HTERT RPE-1 (cell line): ENCODE measurements around the gene CRAT.

Source experiments
- in situ Hi-C: fragments of 300-500 bp; cut with MboI; formaldehyde crosslinking; loops from 4 replicates; pipeline ENCODE4 v1.14.3; 2020; ENCODE audit warnings: low sequenced_read_pairs

Gene CRAT

DNA sequence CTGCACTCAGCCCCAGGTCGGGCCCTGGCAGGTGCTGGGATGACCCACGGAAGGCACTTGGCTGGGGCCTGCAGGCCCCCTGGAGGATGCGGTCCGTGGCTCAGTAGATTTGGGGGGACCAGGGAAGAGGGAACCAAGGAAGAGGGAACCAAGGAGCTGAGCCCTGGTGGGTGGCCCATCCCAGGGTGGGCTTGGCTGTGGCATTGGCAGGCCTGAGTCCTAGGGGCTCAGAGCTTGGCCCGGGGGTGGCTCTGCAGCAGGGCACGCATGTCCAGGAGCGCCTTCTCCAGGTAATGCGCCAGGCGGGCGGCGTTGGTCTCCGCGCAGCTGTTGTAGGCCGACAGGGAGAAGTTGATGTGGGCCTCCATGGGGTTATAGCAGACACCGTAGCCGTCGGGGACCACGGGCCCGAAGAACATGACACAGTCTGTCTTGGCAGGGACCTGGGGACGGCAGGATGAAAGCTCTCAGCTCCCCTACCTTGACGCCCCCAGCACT, 15.4 kb downstream of the CRAT start:
- in situ Hi-C loops: no loop called here

DNA sequence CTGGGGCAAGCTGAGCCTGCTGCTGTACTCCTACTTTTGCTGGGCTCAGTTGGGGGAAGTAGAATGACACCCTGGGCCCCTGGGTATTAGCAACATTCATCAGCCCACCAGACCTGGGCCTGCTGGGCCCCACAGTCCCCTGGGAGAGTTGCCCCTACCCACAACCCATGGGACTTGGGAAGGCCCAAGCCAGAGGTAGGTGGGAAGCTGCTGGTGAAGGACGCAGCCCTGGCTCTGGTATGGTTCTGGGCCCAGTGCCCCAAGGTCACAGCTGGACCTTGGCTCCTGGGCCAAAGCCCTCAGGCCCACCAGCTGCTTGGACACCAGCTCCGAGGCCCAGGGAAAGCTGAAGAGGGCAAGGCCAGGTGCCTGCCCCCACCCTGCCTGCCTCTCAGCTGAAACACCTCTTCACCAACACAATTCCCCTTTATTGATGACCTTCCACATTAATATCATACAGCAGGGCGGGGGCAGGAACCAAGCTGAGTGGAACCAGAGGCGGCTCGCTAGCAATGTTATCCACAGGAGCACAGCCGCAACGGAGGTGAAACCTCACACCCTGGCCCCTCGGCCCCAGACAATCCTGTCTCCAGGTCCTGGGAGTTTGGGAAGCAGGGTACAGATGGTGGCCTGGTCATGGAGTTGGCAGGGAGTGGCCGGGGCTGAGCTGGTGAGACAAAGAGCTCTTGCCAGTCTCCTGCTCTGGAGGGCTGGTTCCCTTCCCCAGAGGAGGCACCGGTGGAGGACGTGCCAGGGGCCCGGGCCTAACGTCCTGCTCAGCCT, 16.0 kb downstream of the CRAT start:
- in situ Hi-C loops: no loop called here

DNA sequence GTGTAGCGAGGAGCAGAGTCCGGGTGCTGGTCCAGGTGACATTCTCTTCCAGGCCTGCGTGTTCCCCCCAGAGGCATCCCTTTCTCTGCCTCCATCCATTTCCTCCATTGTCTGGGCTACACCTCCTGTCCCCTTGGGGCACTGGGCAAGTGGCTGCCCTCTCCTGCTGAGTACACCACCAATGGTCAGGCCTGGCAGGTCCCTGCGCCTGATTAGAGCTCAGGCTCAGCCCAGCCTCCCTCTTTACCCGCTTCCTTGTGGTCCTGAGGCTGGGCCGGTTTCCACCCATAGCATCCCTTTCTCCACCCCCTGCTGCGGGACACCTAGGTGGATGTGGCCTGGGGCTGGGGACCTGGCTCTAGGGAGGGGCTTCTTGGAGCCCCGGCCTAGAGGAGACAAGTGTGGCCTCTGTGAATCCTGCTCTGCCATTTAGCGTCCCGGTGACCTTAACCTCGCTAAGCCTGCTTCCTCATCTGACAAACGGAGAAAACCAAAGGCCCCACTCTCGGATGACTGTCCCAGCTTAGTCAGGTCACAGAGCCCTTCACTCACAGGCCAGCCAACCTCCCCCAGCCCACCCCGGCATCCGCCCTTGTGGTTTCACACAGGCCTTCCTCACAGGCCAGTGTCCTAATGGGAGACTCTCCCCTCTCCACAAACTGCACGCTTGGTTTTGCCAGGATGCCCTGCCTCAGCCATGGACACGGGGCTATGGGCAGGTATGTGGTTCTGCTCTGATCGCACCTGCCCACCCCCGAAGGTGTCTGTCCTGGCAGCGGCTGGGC, 16.8 kb downstream of the CRAT start:
- in situ Hi-C loops: no loop called here

DNA sequence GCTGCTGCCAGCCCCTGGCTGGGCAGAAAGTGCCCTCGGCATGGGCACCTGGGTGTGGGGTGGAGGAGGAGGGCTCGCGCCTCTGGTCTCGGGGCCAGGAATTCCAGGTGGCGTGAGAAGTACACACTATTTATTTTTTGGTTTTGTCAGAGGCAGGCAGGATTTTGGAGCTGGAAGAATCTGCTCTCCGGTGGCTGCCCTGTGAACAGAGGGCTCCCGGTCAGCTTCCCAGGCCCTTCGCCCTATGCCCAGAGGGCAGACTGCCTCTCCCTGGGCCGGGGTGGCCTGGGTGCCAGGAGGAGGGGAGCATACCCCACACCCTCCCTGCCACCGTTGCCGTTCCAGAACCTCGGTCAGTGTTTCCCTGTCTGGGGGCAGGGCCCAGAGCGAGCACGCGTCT, 21.3 kb downstream of the CRAT start:
- in situ Hi-C loops: no loop called here

DNA sequence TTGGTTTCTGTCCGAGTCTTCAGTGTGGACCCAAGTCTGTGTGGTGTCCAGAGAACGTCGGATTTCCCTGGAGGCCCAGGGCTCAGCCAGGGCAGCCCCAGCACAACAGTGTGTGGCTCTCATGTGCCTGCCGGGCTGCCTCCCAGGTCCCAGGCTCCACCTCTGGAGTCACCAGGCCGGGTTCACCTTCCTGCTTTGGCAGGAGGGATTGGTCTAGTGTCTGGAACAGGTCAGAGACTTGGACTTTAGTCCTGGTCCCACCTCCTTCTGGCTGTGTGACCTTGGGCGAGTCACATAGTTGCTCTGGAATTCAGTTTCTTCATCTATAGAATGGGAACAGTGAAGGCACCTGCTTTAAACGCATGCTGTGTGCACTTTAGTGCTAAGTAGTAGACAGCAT, 26.5 kb downstream of the CRAT start:
- in situ Hi-C loops: no loop called here

DNA sequence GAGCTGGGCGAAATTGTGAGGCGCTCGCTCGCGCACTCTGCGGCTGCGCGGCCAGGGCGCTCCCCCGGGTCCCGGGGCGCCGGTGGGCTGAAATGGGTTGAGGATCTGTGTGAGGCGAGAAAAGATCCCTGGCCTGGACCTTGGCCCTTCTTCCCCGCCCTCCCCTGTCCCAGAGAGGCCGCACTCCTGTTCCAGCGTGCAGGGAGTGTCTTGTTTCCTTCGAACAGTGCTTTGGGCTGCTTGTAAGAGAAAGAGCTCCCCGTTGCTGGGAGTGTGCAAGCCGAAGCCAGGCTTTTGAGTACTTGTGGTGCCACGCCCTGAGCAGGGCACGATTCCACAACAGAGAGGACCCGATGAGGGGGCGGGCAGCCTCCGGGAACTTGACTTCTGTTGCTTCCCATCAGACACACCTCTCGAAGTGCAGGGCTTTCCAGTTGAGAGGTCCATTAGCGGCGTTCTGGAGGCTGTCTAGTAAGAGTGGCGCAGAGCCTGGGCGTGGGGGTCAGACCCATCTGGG, 29.1 kb downstream of the CRAT start:
- in situ Hi-C loops: no loop called here

DNA sequence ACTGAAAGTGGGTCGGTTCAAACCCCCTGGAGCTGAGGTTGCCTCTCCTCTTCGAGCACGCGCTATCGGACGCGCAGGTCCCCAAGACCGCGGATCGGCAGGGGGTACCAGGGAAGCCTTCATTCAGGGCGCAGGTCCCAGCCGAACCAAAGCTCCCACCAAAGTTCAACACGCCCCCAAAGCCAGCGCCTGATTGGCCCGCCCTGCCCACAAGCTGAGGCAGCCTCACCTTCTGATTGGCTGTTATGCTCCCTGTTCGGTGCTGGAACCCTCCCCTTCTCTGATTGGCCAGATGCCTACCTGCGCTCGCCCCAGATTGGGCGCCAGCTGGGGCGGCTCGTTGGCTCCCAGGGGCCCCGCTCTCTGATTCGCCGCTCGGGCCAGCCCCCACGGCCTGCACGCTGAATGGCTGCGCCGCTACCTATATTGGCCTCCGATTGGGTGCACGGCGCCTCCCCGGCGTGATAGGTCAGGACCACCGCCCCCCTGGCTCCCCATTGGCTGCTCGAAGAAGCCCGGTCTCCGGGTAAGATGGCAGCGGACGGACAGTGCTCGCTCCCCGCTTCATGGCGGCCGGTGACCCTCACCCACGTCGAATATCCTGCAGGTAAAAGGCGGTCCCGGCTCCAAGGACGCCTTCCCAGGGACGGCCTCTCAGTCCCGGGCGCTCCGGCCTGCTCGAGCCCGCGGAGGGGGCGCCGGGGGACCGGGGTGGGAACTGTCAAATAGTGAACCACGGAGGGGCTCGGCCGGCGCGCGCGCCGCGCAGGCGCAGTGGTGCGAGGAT, 29.8 kb downstream of the CRAT start, which contains the start of gene DOLPP1:
Gene DOLPP1 (plus strand): TSS at position 511 of the 787 bp plus-strand sequence. CDS start 21 bp downstream, at position 532.
- in situ Hi-C loops: no loop called here

DNA sequence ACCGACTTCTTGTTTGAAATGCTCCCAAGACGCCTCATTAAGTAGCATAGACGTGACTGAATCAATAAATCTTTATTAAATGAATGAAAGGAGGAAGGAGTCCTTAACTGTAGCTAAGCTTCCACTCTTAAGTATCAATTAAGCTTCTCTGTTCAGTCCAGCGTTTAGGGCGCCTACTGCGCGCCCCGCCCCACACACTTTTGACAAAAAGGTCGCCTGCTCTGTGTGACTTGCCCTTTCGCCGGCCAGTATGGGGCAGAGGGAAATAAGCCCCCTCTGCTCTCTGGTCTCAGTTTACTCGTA, 30.3 kb downstream of the CRAT start:
- in situ Hi-C loops: no loop called here

DNA sequence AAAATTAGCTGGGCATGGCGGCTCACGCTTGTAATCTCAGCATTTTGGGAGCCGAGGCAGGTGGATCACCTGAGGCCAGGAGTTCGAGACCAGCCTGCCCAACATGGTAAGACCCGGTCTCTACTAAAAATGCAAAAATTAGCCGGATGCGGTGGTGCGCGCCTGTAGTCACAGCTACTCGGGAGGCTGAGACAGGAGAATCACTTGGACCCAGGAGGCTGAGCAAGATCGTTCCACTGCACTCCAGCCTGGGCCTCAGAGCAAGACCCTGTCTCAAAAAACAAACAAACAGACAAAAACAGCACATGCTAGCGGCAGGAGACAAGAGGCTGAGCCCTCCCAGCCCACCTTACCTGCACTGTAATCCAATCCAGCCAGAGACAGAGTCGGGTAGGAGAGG, 30.8 kb downstream of the CRAT start:
- in situ Hi-C loops: no loop called here

DNA sequence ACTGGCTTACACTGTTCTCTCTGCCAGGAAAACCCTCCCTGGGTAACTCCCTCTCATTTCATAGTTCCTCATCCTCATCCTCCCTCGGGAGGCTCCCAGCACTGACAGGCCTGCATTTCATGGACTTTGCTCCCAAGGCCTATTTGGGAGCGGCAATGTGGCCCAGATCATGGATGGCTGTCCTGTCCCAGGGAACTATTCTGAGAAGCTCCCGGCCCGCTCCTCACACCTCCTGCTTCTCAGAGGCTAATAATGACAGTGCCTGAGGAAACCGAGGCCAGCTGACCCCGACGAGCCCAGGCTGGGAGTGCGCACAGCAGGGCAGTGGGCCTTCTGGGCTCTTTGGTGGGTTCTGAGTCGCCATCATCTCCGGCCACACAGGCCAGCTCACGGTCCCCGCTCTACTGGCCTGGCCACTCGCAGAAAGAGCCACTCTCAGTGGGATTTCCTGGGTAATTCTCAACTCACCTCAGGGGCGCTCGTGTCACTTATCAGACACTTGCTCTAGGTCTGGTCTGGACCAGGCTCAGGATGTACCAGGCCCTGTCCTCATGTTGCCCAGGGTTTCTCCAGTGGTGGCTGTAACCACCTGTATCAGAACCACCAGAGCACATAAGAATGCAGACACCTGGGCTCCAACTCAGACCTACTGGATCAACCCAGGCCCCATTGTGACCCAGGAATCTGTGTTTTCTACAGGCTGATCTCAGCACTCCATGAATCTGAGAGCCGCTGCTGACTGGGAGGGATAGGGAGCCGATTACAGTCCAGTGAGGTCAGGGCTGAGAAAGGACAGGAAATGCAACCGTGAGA, 31.7 kb downstream of the CRAT start:
- in situ Hi-C loops: no loop called here

DNA sequence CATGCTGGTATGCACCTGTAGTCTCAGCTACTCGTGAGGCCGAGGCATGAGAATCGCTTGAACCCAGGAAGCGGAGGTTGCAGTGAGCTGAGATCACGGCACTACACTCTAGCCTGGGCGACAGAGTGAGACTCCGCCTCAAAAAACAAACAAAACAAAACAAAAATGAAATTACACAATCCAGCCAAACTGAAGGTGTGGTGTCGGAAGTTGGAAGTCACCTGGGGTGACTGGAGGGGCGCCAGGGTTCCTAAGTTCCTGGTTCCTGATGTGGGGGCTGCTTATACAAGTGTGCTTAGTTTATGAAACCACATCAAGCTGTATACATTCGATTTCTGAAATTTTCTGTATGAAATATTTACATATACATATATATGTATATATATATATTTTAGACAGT, 33.4 kb downstream of the CRAT start:
- in situ Hi-C loops: no loop called here

DNA sequence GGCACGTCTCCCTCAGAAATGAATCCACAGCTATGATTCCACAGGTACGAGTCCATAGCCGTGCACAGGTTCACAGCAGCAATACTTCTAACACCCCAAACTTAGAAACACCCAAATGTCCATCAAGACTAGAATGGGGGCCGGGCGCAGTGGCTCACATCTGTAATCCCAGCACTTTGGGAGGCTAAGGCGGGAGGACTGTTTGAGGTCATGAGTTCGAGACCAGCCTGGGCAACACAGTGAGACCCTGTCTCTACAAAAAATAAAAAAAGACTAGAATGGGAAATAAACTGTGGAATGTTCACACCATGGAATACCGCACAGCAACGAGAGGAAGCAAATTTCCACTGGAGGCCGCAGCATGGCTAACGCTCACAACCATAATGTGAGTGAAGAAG, 34.0 kb downstream of the CRAT start:
- in situ Hi-C loops: no loop called here

DNA sequence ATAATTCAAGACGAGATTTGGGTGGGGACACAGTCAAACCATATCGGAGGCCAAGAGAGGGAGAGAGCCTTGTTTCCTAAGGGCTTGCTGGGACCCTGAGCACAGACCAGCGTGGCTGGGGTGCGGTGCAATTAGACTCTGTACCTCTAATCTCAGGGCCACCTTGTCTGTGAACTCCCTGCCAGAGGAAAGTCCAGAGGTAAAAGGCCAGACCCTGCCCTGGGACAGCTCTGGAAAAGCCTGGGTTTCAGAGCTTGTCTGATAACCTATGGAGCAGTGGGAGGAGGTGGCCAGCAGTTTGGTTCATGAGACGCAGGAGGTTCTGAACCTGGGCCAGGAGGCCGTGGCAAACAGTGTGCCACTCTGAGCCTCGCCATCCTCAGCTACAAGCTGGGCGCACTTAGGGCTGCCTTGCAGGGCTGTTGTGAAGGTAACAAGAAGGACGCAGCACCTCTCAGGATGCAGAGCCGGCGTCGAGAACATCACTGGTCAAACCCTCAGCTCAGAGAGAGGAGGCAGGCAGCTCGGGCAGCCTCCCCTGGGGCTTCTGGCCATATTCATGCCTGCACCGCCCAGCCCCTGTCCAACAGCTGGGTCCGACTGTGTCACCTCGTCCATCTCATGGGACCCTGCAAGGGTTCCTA, 34.5 kb downstream of the CRAT start:
- in situ Hi-C loops: no loop called here

DNA sequence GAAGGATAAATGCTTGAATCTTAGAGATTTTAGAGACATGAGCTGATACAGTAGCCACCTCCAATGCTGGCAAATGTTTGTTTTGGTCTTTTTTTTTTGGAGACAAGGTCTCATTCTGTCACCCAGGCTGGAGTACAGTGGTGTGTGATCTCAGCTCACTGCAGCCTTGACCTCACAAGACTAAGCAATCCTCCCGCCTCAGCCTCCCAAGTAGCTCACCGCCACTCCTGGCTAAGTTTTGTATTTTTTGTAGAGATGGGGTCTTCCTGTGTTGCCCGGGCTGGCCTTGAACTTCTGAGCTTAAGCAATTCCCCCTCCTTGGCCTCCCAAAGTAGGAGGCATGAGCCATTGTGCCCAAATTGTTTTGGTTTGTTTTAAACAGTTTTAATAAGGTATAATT, 36.5 kb downstream of the CRAT start:
- in situ Hi-C loops: no loop called here

DNA sequence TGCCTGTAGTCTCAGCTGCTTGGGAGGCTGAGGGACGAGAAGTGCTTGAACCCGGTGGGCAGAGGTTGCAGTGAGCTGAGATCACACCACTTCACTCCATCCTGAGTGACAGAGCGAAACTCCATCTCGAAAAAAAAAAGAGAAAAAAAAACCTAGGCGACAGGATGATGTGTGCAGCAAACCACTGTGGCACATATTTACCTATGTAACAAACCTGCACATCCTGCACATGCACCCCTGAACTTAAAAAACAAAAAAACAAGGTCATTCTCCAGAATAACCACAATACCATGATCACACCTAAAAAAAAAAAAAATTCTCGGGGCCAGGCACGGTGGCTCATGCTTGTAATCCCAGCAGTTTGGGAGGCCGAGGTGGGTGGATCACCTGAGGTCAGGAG, 37.2 kb downstream of the CRAT start:
- in situ Hi-C loops: no loop called here

DNA sequence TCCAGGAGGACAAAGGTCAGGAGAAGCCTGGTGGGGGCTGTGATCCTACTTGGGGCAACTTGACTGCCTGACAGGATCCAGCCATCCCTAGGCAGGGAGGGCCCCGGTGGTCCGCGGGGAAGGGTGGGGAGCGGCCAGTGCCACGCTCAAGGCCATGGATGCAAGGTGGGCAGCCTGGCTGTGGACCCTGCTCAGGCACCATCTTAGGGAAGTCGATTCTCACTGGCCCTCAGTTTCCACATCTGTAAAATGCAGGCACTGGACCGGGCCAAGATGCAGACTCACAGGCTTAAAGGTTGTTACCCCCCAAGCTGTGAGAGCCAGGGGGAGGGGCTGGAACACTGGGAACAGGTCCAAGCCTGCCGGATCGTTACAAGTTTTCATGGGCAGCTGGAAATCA, 38.4 kb downstream of the CRAT start:
- in situ Hi-C loops: no loop called here

DNA sequence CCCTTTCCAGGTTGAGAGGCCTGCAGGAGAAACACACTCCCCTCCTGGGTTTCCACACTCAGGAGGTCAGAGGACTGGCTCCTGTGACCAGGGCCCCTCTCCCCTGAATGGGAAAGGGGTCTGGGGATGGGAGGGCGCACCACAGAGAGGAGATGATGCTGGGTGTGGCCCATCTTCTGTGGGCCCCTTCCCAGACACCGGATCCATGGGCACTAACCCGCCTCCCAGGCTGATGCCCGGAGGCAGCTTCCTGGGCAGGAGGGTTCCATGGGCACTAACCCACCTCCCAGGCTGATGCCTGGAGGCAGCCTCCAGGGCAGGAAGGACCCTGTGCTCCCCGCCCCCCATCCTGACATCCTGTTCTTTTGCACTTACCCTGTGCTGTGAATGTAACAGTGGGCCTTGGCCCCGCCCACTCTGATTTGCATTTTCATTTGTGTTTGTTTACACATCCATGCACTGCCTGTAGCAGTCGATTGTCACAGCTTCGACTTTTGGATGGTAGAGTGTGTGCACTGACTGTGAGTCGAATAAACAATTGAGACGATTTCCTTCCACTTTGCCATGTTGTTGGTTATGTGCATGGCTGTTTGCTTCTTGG, 39.0 kb downstream of the CRAT start:
- in situ Hi-C loops: no loop called here

DNA sequence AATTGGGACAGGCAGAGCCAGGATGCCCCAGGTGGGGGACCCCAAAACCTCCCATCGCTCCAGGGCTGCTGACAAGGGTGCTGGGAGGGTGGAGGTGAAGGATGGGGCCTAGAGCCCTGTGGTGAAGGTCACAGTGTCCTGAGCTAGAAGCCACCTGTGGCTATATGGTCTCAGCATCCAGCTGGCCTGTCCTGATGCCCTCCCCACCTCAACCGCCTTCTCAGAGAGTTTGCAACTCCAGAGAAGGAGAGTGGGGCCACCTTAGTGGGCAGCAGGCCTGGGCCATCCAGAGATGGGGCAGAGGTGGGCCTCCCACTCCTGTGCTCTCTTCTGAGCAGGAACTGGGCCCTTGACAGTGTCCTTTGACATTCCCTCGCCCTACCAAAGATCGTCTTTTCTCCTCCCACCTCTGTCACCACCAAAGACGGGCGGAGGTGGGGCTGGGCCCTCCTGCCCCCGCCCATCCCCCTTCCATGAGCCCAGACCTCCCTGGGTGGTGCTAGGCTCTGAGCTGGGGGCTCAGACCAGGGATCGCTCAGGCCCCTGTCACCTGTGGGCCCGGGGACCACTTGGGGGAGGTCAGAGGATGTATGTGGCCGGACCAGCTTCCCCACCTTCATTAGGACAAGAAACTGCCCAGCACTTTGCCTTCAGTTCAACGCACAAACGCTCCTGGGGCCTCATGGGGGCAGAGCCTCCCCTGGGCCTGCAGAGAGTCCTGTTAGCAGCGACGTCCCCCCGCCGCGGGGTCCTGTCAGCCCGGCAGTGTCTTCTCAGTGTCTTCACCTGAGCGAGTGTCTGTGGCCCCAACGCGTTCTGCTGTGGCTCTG, 39.7 kb downstream of the CRAT start:
- in situ Hi-C loops: no loop called here
